ENCODE measurements around the gene DSCAM. TPM values are rescaled to one million over a fixed set of nuclear protein-coding genes. Genes with fewer than 3 reads are reported as not detected.

The DSCAM gene
- total and polyA plus RNA-seq, 5 donors = under 0.01 TPM; not detected in 4

DNA sequence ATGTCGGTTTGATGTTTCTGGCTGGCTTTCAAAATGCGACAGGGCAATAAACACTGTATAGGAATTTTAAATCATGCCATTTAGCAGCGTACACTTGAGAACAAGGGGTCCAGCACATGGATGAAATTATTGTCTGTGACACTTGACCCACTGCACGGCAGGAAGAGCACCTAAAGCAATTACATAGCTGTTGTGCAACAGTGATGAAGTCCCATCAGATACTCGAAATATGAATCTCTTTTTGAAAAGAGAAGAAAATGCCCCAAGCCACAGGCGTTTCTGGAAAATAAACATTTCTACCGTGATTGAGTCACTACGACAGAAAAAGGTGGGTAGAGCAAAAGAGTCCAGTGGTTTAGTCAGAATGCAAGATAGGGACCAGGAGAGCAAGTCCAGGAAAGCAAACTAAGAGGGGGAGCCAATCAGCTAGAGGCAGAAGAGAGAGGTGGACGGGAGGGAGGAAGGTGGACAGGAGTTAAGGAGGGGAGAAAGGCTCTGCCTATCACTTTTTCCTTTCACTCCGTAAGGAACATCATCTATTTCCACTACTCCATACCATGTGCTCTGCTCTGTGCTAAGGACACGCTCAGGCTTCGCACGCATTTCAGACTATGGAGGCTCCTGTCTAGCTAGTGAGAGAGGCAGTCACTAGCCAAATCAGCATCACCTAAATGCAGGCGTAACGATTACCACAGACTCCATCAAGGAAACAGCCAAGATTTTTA is 6.4 kb downstream of the DSCAM start:
- Histone ChIP-seq H3K27me3 (ENCODE audit: control insufficient read depth, insufficient read depth) (peaks cover 3% of the 10 kb centered on the region), H3K9me3 (ENCODE audit: control insufficient read depth, low read length) (no peaks in the 10 kb centered on the region), H3K4me3 (ENCODE audit: low read length) (no peak overlapping the region), H3K4me1 (ENCODE audit: control insufficient read depth, insufficient read depth, low read length) (no peaks in the 10 kb centered on the region), H3K27ac (ENCODE audit: low read length) (no peak overlapping the region)
- intact Hi-C loops (cut with DNase I) = loop anchor here in 2 of 4 donors (5.0 to 10.0 kb wide), 2 partner anchors 373 to 376 kb away; no protein-coding TSS in a partner anchor
- ATAC-seq (no peak), DNase-seq (no peak)
- WGBS = 67% methylated on average over 15 of the region's 15 CpGs

DNA sequence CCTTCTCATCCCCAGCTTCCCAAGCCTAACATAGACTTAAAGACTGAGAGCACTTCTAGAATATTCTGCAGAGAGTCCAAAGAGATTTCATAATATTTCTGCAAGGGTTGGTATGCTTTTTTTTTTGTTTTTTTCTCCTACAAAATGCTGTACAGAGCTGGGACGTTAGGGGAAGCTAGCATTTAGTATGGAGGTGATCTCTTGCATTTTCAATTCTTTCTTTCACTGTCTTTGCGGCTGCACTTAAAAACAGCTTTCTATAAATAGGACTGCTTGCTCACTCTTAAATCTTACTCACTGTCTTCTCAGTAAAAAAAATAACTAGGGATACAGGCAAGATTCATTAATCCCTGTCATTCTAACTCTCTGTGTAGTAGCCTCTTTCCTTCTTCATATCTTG is 7.4 kb downstream of the DSCAM start:
- DNase-seq = no peak
- Histone ChIP-seq H3K27me3 (ENCODE audit: control insufficient read depth, insufficient read depth) (peaks cover 3% of the 10 kb centered on the region), H3K27ac (ENCODE audit: low read length) (no peak overlapping the region), H3K9me3 (ENCODE audit: control insufficient read depth, low read length) (no peaks in the 10 kb centered on the region), H3K4me3 (ENCODE audit: low read length) (no peak overlapping the region), H3K4me1 (ENCODE audit: control insufficient read depth, insufficient read depth, low read length) (no peaks in the 10 kb centered on the region)
- no peak for ATAC-seq
- 42% methylated on average over 2 of the region's 2 CpGs for WGBS
- intact Hi-C loops (cut with DNase I) = no loop called here

DNA sequence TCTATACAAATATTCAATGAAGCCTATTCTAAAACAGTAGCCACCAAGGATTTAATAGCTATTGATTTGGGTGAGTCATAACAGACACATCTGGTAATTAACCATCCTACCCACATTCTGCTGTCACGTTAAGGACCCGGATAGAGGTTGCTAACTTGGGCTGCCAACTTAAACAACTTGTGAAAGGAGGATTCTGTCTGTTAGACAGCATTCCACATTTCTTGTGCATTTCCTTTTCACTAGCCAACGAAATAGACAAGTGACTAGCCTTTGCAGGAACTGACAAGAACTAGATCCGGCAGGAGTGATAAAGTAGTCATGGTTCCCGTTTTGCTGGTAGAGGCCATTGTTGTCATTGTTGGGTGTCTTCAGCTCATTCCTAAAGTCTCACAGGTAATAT is 9.5 kb downstream of the DSCAM start:
- H3K4me3 ChIP-seq (ENCODE audit: low read length) = no peak overlapping the region
- H3K27ac ChIP-seq (ENCODE audit: low read length) = no peak overlapping the region
- no peaks in the 10 kb centered on the region for H3K9me3 ChIP-seq (ENCODE audit: control insufficient read depth, low read length)
- WGBS = 48% methylated on average over 5 of the region's 5 CpGs
- no peaks in the 10 kb centered on the region for H3K4me1 ChIP-seq (ENCODE audit: control insufficient read depth, insufficient read depth, low read length)
- intact Hi-C loops (cut with DNase I) = no loop called here
- peaks cover 3% of the 10 kb centered on the region for H3K27me3 ChIP-seq (ENCODE audit: control insufficient read depth, insufficient read depth)
- ATAC-seq (no peak), DNase-seq (no peak)

- Histone ChIP-seq H3K4me1 (ENCODE audit: control insufficient read depth, insufficient read depth, low read length) (no peaks in the 10 kb centered on the region), H3K4me3 (ENCODE audit: low read length) (no peak overlapping the region), H3K27ac (ENCODE audit: low read length) (no peak overlapping the region), H3K27me3 (ENCODE audit: control insufficient read depth, insufficient read depth) (peaks cover 3% of the 10 kb centered on the region), H3K9me3 (ENCODE audit: control insufficient read depth, low read length) (no peaks in the 10 kb centered on the region)
- 68% methylated on average over 2 of the region's 2 CpGs for WGBS
- intact Hi-C loops (cut with DNase I) = no loop called here
- ATAC-seq (no peak), DNase-seq (no peak)
Observed at GRCh38 chr21:40835184-40835694, 11.7 kb downstream of the DSCAM start.

DNA sequence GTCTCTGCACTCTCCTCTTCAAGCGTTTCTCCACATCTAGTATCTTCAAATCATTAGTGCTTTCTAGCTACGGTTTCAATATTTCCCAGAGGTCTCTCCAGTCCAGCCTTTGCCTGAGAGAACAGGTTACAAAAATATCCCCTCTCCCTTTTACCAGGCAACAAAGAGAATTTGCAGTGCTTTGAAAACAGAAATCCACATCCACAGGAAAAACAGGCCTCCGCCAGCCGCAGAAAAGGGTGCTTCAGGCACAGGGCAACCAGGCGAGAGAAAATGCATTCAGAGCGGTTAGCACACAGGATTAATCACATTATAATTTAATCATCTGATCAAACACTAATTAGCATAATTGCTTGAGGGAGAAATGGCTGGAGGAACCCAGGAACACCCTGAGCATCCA is 13.8 kb downstream of the DSCAM start:
- Histone ChIP-seq H3K9me3 (ENCODE audit: control insufficient read depth, low read length) (no peaks in the 10 kb centered on the region), H3K4me1 (ENCODE audit: control insufficient read depth, insufficient read depth, low read length) (no peaks in the 10 kb centered on the region), H3K4me3 (ENCODE audit: low read length) (no peak overlapping the region), H3K27ac (ENCODE audit: low read length) (no peak overlapping the region), H3K27me3 (ENCODE audit: control insufficient read depth, insufficient read depth) (peaks cover 3% of the 10 kb centered on the region)
- ATAC-seq (no peak), DNase-seq (no peak)
- intact Hi-C loops (cut with DNase I) = no loop called here
- WGBS = 83% methylated on average over 6 of the region's 6 CpGs

DNA sequence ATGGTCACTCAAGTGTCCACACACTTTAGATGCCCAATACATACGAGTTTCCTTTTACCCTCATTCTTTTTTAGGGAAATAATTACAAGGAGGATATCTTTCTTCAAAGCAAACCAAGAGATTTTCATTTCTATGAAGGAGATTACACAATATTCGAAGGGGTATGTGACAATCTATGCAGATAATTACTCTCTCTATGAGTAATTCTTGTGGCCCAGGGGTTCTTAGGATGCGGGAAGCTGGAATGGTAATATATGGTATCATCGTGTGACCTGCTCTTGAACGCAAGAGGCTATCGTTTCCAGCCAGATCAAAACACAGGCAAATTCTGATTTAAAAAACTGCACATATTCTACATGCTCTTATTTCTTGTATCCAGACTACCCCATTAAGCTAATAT is 14.6 kb downstream of the DSCAM start:
- Histone ChIP-seq H3K27ac (ENCODE audit: low read length) (no peak overlapping the region), H3K27me3 (ENCODE audit: control insufficient read depth, insufficient read depth) (no peaks in the 10 kb centered on the region), H3K9me3 (ENCODE audit: control insufficient read depth, low read length) (no peaks in the 10 kb centered on the region), H3K4me1 (ENCODE audit: control insufficient read depth, insufficient read depth, low read length) (no peaks in the 10 kb centered on the region), H3K4me3 (ENCODE audit: low read length) (no peak overlapping the region)
- DNase-seq (no peak), ATAC-seq (no peak)
- intact Hi-C loops (cut with DNase I) = no loop called here
- 89% methylated on average over 6 of the region's 6 CpGs for WGBS

- WGBS = 67% methylated on average over 4 of the region's 4 CpGs
- Histone ChIP-seq H3K9me3 (ENCODE audit: control insufficient read depth, low read length) (no peaks in the 10 kb centered on the region), H3K4me1 (ENCODE audit: control insufficient read depth, insufficient read depth, low read length) (no peaks in the 10 kb centered on the region), H3K27me3 (ENCODE audit: control insufficient read depth, insufficient read depth) (no peaks in the 10 kb centered on the region), H3K27ac (ENCODE audit: low read length) (no peak overlapping the region), H3K4me3 (ENCODE audit: low read length) (no peak overlapping the region)
- intact Hi-C loops (cut with DNase I) = no loop called here
- DNase-seq = no peak
- no peak for ATAC-seq
Observed at GRCh38 chr21:40830836-40831235, 16.1 kb downstream of the DSCAM start.

GRCh38 chr21:40829791-40830190 is 17.2 kb downstream of the DSCAM start:
- no peaks in the 10 kb centered on the region for H3K9me3 ChIP-seq (ENCODE audit: control insufficient read depth, low read length)
- no peak for DNase-seq
- no peak overlapping the region for H3K4me3 ChIP-seq (ENCODE audit: low read length)
- WGBS = 81% methylated on average over 2 of the region's 2 CpGs
- H3K4me1 ChIP-seq (ENCODE audit: control insufficient read depth, insufficient read depth, low read length) = no peaks in the 10 kb centered on the region
- no peak overlapping the region for H3K27ac ChIP-seq (ENCODE audit: low read length)
- intact Hi-C loops (cut with DNase I) = no loop called here
- no peak for ATAC-seq
- H3K27me3 ChIP-seq (ENCODE audit: control insufficient read depth, insufficient read depth) = no peaks in the 10 kb centered on the region

GRCh38 chr21:40829308-40829707 is 17.6 kb downstream of the DSCAM start:
- H3K27ac ChIP-seq (ENCODE audit: low read length) = no peak overlapping the region
- no peaks in the 10 kb centered on the region for H3K9me3 ChIP-seq (ENCODE audit: control insufficient read depth, low read length)
- intact Hi-C loops (cut with DNase I) = no loop called here
- no peaks in the 10 kb centered on the region for H3K4me1 ChIP-seq (ENCODE audit: control insufficient read depth, insufficient read depth, low read length)
- H3K27me3 ChIP-seq (ENCODE audit: control insufficient read depth, insufficient read depth) = no peaks in the 10 kb centered on the region
- 92% methylated on average over 5 of the region's 5 CpGs for WGBS
- ATAC-seq (no peak), DNase-seq (no peak)
- H3K4me3 ChIP-seq (ENCODE audit: low read length) = no peak overlapping the region

DNA sequence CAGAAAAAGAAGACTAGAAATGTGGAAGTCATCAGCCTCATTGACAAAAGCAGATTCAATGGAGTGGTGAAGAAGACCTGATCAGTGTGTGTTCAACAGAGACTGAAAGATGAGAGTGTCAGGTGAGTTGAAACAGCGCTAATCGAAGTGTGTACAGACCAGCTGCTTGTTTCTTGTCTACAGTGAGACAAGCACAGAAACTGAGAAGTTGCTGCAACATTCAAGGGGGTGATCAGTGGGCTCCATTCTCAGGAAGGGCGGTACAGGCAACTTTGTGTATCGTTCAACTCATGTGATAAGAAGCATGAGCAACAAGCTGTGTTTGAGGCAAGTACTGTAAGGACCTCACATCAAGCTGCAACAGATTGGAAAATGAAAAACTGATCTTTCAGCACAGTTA is 19.4 kb downstream of the DSCAM start:
- intact Hi-C loops (cut with DNase I) = no loop called here
- Histone ChIP-seq H3K9me3 (ENCODE audit: control insufficient read depth, low read length) (no peaks in the 10 kb centered on the region), H3K4me1 (ENCODE audit: control insufficient read depth, insufficient read depth, low read length) (no peaks in the 10 kb centered on the region), H3K27me3 (ENCODE audit: control insufficient read depth, insufficient read depth) (no peaks in the 10 kb centered on the region), H3K4me3 (ENCODE audit: low read length) (no peak overlapping the region), H3K27ac (ENCODE audit: low read length) (no peak overlapping the region)
- ATAC-seq (no peak), DNase-seq (no peak)
- 83% methylated on average over 4 of the region's 4 CpGs for WGBS

GRCh38 chr21:40819071-40819900 is 27.7 kb downstream of the DSCAM start:
- DNase-seq (no peak), ATAC-seq (no peak)
- WGBS = 88% methylated on average over 7 of the region's 7 CpGs
- Histone ChIP-seq H3K4me3 (ENCODE audit: low read length) (no peak overlapping the region), H3K4me1 (ENCODE audit: control insufficient read depth, insufficient read depth, low read length) (no peaks in the 10 kb centered on the region), H3K9me3 (ENCODE audit: control insufficient read depth, low read length) (no peaks in the 10 kb centered on the region), H3K27ac (ENCODE audit: low read length) (no peak overlapping the region), H3K27me3 (ENCODE audit: control insufficient read depth, insufficient read depth) (no peaks in the 10 kb centered on the region)
- intact Hi-C loops (cut with DNase I) = no loop called here

Data from right cardiac atrium (tissue), 5 donors.